ENCODE results near the gene TRMO.

The TRMO gene

GRCh38 chr9:97907632-97908031 is 14.7 kb downstream of the TRMO start:
- TF ChIP-seq POLR2AphosphoS5 (IDR thresholded peaks at IDR 0.05; ENCODE audit: low read depth) (no peak), GABPA (IDR thresholded peaks at IDR 0.05; ENCODE audit: low read depth) (no peak)
- Histone ChIP-seq H3K4me3 (replicated peaks; ENCODE audit: insufficient read depth, low read length) (no peak overlapping the region), H3K27ac (replicated peaks) (peak overlapping the region; percentile 90), H3K27me3 (ENCODE audit: insufficient read depth, poor library complexity, severe bottlenecking) (no peaks in the 10 kb centered on the region)
- no peak for DNase-seq (ENCODE audit: low read depth in 1 of 2, low spot score in 1 of 2)

- peak overlapping the region; percentile 8; the same call in 1 of the 2 replicates for H3K4me3 ChIP-seq (replicated peaks; ENCODE audit: insufficient read depth, low read length)
- peak in 1 of 2 experiments; percentile 92 for DNase-seq (ENCODE audit: low read depth in 1 of 2, low spot score in 1 of 2)
- TF ChIP-seq GABPA (IDR thresholded peaks at IDR 0.05; ENCODE audit: low read depth) (no peak), CTCF (IDR thresholded peaks at IDR 0.05; ENCODE audit: insufficient read depth, low read length) (no peak), SPI1 (IDR thresholded peaks at IDR 0.05; ENCODE audit: borderline replicate concordance, low read depth) (peak; percentile 45; the same call in 1 of the 2 replicates), POLR2AphosphoS5 (IDR thresholded peaks at IDR 0.05; ENCODE audit: low read depth) (peak; percentile 36; the same call in 1 of the 2 replicates)
- H3K27ac ChIP-seq (replicated peaks): peak overlapping the region; percentile 90
- H3K27me3 ChIP-seq (ENCODE audit: insufficient read depth, poor library complexity, severe bottlenecking): no peaks in the 10 kb centered on the region
These were observed 15.3 kb downstream of the TRMO start for GRCh38 chr9:97907046-97907445.

GRCh38 chr9:97906236-97906831 is 16.0 kb downstream of the TRMO start:
- H3K27ac ChIP-seq (replicated peaks): peak overlapping the region; percentile 90
- no peaks in the 10 kb centered on the region for H3K27me3 ChIP-seq (ENCODE audit: insufficient read depth, poor library complexity, severe bottlenecking)
- peak overlapping the region; percentile 29 for H3K4me3 ChIP-seq (replicated peaks; ENCODE audit: insufficient read depth, low read length)
- peak; percentile 73 to 82 for DNase-seq (ENCODE audit: low read depth in 1 of 2, low spot score in 1 of 2)
- no peak for TF ChIP-seq GABPA (IDR thresholded peaks at IDR 0.05; ENCODE audit: low read depth)
- TF ChIP-seq POLR2AphosphoS5 (IDR thresholded peaks at IDR 0.05; ENCODE audit: low read depth): 0 out of 2 replicates have a peak, but pooled peaks have one; percentile 41
- peak; percentile 97 for TF ChIP-seq SPI1 (IDR thresholded peaks at IDR 0.05; ENCODE audit: borderline replicate concordance, low read depth)

- no peak overlapping the region for H3K4me3 ChIP-seq (replicated peaks; ENCODE audit: insufficient read depth, low read length)
These were observed 17.1 kb downstream of the TRMO start for GRCh38 chr9:97905228-97905627.

More at GRCh38 chr9:97905228-97905627, 17.1 kb downstream of the TRMO start:
- TF ChIP-seq GABPA (IDR thresholded peaks at IDR 0.05; ENCODE audit: low read depth) (no peak), REST (IDR thresholded peaks at IDR 0.05; ENCODE audit: insufficient replicate concordance, low read depth) (no peak), SPI1 (IDR thresholded peaks at IDR 0.05; ENCODE audit: borderline replicate concordance, low read depth) (no peak), POLR2AphosphoS5 (IDR thresholded peaks at IDR 0.05; ENCODE audit: low read depth) (no peak), CTCF (IDR thresholded peaks at IDR 0.05; ENCODE audit: insufficient read depth, low read length) (no peak)
- peak in 1 of 2 experiments; percentile 65 for DNase-seq (ENCODE audit: low read depth in 1 of 2, low spot score in 1 of 2)
- Histone ChIP-seq H3K27me3 (ENCODE audit: insufficient read depth, poor library complexity, severe bottlenecking) (no peaks in the 10 kb centered on the region), H3K27ac (replicated peaks) (peak overlapping the region; percentile 90)
